Mammary epithelial cell (primary cell): ENCODE data around the gene KMT5B.

Source experiments
- CTCF ChIP-seq, 2 donors: IDR thresholded peaks in 1 of 2; conservative IDR thresholded peaks in 1 of 2; 2 replicates each; pipeline ENCODE4 v1.5.1; 2011 to 2012; ENCODE audit warnings: inconsistent platforms in 2 of 2, low read length in 2 of 2, mild to moderate bottlenecking in 2 of 2, control low read depth in 1 of 2, low read depth in 1 of 2; ENCODE audit not compliant: insufficient read depth in 1 of 2; ENCODE audit errors: extremely low read depth in 1 of 2
- EZH2 ChIP-seq: IDR thresholded peaks from 2 replicates; pipeline ENCODE4 v1.6.1; 2012; ENCODE audit warnings: low read length, inconsistent platforms, borderline replicate concordance

- TF ChIP-seq CTCF (conservative IDR thresholded peaks at IDR 0.05 in 1 of 2, IDR thresholded peaks at IDR 0.05 in 1 of 2; ENCODE audit: extremely low read depth in 1 of 2, insufficient read depth in 1 of 2, low read depth in 1 of 2, low read length in 2 of 2), result no peak
- no peak for TF ChIP-seq EZH2
Observed at GRCh38 chr11:68125164-68125563, 87.9 kb downstream of the KMT5B start.
